OCI-M2 (cell line): ENCODE measurements around the gene FNDC3A.

ENCODE experiments used
- DNase-seq: peaks from one replicate; lab custom pipeline; 2025; ENCODE audit not compliant: unreplicated experiment; lab: John Stamatoyannopoulos, UW

The FNDC3A gene

DNA sequence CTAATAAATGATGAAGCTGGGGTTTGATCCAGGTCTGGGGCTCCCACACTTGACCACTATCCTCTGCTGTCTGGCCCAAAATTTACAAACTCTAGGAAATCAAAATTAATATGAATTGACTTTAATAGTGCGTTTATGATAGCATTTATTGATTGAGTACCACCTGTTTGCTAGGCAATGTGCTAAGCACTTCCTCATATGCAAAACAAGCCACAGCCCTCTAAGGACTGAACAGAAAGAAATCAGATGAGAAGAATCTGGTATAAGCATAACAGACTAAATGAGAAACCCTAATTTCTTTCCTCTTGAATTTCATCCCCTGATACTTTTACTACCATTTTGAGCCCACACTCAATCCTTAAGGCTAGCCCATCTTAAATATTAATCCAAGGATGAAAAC is 237.8 kb downstream of the FNDC3A start:
- DNase-seq: no peak

DNA sequence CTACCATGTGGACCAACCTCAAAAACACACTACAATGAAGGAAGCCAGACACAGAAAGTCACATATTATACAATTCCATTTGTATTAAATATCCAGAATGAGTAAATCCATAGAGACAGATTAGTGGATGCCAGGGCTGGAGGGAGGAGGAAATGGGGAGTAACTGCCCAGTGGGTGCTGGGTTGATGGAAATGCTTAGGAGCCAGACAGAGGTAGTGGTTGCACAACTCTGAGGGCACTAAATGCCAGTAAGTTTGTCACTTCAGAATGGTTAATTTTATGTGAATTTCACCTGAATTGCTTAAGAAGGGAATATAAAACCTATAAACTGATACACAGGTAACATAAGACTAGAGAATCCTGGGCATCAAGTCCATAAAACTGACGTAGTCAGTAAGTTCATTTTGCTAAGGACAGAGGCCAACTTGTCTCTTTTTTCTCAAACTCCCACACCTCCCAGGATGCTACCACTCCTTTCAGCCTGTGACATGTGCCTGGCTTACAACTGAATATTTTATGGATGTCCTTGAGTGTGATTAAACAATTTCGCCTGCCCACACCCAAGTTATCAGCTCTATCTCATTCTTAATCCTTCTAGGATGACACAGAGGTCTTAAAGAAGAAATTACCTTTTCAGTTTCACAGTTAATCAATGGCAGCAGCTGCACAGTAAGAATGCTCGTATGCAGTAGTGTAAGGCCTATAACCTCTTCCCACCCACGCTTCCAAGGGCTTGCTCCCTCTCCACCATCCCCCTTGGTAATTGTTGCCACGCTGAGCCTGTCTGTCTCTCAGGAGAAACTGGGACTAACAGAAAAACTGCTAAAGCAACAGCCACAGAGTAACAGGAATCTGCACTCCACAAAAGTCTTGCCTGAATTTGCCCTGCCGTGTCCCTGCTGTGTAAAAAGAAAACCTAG is 238.5 kb downstream of the FNDC3A start:
- no peak for DNase-seq

DNA sequence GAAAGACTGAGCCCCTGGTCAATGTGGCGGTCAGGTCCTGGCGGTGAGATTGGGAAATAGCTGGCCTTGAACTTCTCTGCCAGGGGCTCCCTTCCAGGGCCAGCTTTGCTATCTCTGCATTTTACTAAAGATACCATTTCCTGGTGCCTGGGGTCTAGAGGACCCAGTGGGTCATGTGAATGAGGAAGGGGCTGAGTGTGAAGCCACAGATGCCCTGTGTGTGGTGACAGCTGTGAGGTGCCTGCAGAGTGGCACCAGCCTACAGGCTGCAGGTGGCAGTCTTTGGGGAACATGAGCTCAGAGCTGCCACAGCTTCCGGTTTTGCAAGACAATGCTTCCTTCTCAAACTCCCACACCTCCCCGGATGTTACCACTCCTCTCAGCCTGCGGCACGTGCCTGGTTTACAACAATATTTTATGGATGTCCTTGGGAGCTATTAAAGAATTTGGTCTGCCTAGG is 239.2 kb downstream of the FNDC3A start:
- no peak for DNase-seq

DNA sequence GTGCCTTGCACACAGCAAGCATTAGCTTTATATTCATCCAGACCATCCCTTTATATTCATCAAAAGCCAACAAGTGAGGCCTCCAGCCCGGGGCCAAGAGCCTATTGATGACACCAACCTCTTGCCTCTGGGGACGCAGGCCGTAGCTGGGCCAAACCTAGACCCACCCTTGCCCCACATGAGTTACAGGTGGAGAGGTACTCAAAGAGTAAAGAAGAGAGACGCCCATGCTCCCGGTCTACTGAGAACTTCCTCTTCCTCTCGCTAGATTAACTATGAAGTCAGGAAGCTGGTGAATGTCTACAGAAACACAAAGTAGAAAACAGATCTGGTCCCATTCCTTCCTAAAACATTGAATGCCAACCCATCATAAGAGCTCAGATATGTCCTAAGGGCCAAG is 240.6 kb downstream of the FNDC3A start:
- DNase-seq: no peak

DNA sequence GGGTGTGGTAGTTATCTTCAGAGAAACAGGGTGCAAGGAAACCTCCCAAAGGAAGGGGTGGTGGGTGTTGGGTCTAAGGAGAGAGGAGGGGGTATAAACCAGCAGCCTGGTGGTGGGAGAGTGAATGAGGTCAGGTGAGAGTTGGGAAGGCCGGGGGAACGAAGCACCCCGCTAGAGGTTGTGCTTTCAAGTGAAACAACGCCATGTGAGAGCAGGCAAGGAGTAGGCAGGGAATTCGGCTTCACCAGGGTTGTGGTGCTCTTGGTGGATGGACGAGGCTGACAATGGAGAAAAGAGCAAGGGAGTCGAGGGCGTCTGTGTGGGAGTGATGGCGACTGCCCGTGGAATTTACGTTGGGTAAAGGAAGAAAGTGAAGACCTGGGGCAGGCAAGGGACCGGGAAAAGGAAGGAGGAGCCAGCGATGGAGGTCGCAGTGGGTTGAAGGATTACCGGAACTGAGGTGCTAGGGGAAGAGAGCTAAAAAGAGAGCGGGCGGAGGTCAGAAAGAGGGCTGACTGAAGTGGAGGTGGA is 242.3 kb downstream of the FNDC3A start:
- no peak for DNase-seq

DNA sequence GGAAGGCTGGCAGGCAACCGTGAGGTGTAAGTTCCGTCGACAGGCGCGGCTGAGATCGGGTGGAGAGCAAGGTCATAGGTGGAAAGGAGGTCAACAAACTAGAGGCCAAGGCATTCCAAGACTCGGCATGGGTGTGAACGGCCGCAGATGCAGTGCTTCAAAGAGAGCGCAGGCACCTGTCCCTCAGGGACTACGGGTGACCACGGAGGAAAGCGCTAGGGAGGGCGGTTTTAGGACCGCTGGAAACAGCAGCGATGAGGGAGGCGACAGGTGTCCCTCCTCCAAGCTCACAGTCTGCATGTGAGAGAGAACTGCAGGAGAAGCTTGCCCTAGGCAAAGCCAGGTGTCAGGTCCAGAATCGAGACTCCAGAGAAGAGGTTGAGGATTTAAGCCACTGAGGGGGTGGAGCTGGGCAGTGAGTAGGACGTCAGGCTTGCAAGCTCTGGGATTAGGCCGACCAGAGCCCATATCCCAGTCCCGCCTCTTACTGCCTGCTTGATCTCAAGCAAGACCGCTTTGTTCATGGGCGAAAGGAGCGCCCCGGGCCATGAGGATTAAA is 242.9 kb downstream of the FNDC3A start:
- DNase-seq: no peak

DNA sequence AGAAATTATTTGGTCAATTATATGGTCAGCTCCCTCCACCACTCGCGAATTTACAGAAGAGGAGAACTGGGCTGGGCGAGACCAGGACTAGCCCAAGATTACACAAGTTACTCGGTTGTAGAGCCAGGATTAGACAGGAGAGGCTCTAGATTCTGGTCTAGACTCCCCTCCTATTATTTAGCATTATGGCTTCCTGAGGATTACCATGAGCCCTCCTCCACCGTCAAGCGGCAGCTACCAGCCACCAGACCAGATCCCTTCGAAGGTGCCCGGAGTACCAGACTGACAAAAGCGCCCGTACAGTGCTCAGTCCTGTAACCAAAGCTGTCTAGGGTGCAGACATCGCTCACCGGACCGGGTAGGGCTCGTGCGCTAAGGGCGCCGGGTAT is 243.9 kb downstream of the FNDC3A start:
- no peak for DNase-seq

DNA sequence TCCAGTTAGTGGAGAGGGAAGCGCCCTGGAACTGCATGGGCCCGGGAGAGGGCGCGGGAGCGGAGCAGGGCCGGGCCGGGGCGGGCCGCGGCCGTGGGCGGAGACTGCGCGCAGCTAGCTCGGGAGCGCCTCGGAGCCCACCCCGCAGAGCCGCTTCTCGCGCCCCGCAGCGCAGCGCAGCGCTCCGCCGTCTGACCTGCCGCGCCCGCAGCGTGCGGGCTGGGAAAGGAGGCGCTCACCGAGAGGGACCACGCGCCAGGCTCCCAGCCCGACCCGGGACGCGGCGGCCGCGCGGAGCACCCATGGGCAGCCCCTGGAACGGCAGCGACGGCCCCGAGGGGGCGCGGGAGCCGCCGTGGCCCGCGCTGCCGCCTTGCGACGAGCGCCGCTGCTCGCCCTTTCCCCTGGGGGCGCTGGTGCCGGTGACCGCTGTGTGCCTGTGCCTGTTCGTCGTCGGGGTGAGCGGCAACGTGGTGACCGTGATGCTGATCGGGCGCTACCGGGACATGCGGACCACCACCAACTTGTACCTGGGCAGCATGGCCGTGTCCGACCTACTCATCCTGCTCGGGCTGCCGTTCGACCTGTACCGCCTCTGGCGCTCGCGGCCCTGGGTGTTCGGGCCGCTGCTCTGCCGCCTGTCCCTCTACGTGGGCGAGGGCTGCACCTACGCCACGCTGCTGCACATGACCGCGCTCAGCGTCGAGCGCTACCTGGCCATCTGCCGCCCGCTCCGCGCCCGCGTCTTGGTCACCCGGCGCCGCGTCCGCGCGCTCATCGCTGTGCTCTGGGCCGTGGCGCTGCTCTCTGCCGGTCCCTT is 244.5 kb downstream of the FNDC3A start, which contains the start of gene MLNR:
Gene MLNR, plus strand, starts transcription at position 303 of the 820 bp plus-strand sequence. Its CDS starts 0 bp downstream, at position 303.
- no peak for DNase-seq

DNA sequence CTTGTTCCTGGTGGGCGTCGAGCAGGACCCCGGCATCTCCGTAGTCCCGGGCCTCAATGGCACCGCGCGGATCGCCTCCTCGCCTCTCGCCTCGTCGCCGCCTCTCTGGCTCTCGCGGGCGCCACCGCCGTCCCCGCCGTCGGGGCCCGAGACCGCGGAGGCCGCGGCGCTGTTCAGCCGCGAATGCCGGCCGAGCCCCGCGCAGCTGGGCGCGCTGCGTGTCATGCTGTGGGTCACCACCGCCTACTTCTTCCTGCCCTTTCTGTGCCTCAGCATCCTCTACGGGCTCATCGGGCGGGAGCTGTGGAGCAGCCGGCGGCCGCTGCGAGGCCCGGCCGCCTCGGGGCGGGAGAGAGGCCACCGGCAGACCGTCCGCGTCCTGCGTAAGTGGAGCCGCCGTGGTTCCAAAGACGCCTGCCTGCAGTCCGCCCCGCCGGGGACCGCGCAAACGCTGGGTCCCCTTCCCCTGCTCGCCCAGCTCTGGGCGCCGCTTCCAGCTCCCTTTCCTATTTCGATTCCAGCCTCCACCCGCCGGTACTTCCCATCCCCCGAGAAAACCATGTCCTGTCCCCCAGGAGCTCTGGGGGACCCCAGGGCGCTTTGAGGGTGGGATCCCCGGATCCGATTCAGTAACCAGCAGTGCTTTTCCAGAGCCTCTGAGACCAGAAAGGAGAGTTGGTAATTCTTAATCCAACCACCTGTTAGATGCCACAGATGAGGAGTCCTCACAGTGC is 245.3 kb downstream of the FNDC3A start:
- no peak for DNase-seq

DNA sequence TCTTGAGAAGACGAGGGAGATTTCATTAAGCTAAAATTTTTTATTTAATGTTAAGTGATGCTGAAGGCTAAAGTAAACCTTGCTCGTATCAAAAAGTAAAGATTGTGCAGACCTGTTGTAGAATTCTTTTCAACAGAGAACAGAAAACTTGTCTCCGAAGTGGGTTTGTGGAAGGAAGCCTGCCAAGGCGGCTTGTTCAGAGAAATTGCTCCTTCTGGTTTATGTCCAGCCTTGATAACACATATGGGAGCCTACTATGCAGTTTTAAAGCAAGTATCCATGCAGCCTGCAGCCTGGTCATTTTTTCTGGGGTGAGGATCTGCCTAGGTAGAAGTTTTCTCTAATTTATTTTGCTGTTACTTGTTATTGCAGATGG is 245.9 kb downstream of the FNDC3A start:
- DNase-seq: no peak

DNA sequence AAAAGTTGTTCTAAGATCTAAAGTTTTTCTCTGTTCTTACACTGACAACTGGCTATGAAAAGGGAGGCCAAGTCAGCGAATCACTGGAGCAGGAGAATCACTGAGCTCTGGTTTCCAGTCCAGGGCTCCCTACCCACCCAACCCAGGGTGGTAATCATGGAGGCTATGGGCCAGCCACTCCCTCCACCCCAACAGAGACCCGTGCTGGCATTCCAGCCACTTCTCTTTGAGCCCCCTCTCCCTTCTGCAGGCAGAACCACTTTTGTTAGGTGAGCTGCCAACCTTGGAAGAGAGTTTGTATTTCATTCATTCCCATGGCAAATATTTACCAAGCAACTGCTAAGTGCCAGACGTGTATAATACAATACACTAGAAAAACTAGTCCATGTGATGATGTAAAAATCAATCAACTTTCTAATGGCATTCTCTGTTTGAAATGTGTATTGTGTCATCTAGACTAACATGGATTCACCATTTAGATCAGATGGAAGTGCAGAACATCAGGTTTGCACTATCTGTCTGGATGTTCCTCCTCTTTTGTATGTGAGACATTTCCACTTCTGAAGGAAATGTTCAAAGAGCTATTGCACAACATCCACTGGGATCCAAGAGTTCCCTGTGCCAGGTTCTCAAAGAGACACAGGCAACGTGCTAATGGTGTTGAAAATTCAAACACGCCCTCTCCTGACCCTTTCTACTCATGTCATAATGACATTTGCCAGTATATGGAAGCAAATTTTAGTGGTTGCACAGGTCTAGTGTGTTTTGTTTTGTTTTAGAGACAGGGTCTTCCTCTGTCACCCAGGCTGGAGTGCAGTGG is 249.7 kb downstream of the FNDC3A start:
- DNase-seq: no peak

DNA sequence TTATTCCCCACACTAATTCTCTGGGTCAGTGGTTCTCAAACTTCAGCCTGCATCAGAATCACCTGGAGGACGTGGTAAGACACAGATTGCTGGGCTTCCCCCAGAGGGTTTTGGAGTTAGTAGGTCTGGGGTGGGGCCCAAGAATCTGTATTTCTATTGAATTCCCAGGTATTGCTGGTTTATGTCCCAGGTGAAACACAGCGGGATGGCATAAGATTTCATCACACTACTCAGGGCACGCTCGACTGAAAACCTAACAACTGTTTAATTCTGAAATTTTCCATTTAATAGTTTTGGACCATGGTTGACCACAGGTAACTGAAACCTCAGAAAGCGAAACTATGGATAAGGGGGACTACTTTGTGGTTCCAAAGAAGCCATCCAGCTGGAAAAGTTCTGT is 250.9 kb downstream of the FNDC3A start:
- DNase-seq: no peak

DNA sequence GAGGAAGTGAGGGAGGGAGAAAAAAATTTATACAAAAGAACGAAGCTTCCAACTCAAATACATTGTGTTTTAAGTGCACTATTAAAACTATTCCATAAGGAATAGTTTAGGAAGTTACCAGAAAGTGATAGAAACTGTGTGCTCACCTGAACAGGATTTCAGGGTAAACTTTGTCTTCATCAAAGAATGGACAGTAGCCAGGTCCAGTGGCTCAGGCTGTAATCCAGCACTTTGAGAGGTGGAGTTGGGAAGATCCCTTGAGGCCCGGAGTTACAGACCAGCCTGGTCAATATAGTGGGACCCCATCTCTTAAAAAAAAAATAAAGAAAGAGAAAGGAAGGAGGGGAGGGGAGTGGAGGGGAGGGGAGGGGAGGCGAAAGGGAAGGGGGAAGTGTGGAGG is 259.0 kb downstream of the FNDC3A start:
- no peak for DNase-seq

DNA sequence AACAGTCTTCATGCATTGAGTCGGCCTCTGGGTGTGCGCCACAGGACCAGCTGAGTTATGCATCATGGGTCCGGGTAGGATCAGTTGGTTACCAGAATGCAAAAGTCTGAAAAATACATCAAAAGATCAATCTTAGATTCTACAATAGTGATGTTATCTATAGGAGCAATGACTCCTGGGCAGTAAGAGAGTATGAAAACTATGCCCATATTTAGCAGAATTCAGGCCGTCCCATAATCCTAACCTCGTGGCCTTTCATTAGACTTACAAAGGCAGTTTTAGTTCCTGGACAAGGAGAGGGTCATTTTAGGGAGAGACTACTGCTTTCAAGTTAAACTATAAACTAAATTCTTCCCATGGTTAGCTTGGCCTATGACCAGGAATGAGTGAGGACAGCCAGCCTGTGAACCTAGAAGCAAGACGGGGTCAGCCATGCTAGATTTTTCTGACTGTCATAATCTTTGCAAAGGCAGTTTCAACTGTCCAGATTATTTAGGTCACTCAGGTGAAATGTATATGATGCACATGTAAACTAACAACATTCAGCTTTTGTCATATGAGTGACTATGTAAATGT is 260.2 kb downstream of the FNDC3A start:
- DNase-seq: no peak

DNA sequence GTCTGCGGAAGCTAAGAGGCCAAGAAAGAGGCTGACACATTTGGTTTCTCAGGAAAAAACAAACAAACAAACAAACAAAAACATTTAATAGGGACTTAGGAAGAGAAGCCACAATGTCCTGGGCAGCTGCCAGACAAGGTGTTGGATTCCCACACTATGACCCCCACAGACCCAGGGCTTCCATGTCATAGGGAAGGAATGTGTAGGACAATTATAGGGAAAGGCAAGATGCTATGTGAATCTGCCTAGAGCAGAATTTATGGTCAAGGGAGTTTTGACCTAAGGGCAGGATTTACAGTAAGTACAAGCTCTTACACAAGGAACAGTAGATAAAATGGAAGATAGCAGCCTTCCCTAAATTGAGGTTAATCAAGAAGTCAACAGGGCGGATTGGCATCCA is 262.9 kb downstream of the FNDC3A start:
- no peak for DNase-seq

DNA sequence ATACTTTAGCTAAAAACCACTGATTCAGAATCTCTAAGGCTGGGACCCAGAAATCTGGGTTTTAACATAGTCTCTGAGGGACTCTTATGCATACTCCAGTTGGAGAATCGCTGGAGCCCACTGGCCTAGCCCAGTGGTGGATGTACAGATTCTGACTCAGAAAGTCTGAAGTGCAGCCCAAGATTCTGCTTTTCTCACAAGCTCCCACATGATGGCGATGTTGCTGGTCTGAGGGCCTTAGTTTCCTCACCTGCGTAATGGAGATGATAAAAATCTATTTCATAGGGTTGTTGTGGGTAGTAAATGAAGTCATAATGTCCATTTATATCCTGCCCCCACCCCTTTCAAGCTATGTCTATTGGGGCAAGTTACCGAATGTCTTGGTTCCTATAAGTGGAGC is 264.3 kb downstream of the FNDC3A start:
- no peak for DNase-seq

DNA sequence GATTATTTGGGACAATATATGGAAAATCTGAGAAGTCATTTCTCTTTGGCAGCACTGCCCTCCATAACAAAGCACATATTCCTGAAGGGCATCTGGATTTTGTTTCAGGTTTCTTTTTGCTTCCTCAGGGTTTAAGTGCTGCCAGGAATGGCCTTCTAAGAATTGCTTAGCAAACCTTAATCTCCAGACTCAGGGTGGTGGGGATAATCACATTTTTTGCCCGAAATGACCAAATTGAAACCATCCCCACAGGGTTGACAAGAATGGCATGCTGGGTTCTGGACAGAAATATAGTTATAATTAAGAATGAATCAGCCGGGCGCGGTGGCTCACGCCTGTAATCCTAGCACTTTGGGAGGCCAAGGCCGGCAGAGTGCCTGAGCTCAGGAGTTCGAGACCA is 265.6 kb downstream of the FNDC3A start:
- DNase-seq: no peak

DNA sequence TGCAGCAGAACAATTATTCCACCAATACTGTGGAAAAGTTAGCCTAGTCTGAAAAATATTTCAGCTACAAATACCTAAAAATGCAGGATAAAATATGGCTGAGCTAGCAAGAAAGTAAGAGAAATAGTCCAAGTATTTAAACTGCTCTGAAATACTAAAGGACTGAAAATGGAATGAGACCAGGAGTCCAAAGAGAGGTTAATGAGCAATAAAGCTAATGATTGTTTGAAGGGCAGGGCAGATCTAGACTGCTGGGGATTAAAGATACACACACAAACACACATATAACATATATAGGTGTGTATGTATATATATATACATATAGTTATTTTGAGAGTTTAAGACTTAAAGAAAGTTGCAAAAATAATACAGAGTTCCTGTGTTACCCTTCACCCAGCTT is 269.4 kb downstream of the FNDC3A start:
- no peak for DNase-seq

DNA sequence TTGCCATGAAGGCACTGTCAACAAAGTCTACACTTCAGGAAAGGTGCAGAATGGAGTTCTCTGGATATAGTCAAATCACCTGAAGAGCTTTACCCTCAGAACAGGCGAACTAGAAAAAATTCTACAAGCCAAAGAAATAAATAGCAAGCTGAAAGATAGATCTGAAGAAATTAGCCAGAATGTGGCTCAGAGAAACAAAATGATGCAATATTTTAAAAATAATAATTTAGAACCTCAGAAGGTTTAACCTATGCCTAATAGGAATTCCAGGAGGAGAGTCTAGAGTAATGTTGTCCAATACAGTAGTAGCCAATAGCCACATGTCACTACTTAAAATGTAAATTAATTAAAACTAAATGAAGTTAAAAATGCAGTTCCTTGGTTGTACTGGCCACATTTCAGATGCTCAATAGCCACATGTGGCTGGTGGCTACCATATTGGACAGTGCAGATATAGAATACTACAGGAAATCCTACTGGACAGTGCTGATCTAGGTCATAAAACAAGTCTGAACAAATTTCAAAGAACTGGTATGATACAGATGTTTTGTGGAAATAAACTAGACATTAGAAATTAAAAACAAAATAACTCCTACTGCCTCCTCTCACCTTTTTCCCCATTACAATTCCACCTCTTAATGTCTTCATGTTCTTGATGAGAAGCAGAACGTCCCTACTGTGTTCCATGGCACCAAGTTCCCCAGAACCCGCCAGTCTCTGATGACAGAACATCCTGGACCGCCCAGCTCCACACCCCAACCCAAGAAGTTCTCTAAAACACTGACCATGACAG is 271.3 kb downstream of the FNDC3A start:
- no peak for DNase-seq
